IgD-negative memory B cell (primary cell): ENCODE measurements around the gene MICAL2. TPM values are rescaled to one million over a fixed set of nuclear protein-coding genes. Genes with fewer than 3 reads are reported as not detected.
A peak's percentile ranks its signal among the peaks of the same experiment; 100 is the strongest.

ENCODE experiments used
- H3K27ac Mint-ChIP-seq, 3 donors: one replicate each; pipeline ENCODE4 v1.8.0; 2020 to 2022; ENCODE audit warnings: mild to moderate bottlenecking in 3 of 3, mixed read lengths in 3 of 3, moderate library complexity in 1 of 3
- H3K27me3 Mint-ChIP-seq: one replicate; pipeline ENCODE4 v1.8.0; 2021; ENCODE audit warnings: mixed read lengths
- H3K36me3 Mint-ChIP-seq: one replicate; pipeline ENCODE4 v1.8.0; 2020; ENCODE audit warnings: mild to moderate bottlenecking, mixed read lengths
- H3K4me1 Mint-ChIP-seq, 3 donors: one replicate each; pipeline ENCODE4 v1.8.0; 2020 to 2022; ENCODE audit warnings: mixed read lengths in 3 of 3, mild to moderate bottlenecking in 1 of 3
- H3K4me3 Mint-ChIP-seq, 4 donors: one replicate each; pipeline ENCODE4 v1.8.0; 2020 to 2022; ENCODE audit warnings: mild to moderate bottlenecking in 4 of 4, mixed read lengths in 4 of 4, moderate library complexity in 3 of 4
- H3K9me3 Mint-ChIP-seq, 3 donors: one replicate each; pipeline ENCODE4 v1.8.0; 2020 to 2021; ENCODE audit warnings: mixed read lengths in 3 of 3, mild to moderate bottlenecking in 1 of 3
- polyA plus RNA-seq: library from polyadenylated mRNA; unstranded; fragments of 300-500 nt; fragmentation: Illumina TruSeq; gene quantifications from one replicate; pipeline ENCODE4 v1.2.3, GENCODE V29; 2021

The MICAL2 gene
- polyA plus RNA-seq, 1 donor from 2014 or later, result 0.84 TPM

DNA sequence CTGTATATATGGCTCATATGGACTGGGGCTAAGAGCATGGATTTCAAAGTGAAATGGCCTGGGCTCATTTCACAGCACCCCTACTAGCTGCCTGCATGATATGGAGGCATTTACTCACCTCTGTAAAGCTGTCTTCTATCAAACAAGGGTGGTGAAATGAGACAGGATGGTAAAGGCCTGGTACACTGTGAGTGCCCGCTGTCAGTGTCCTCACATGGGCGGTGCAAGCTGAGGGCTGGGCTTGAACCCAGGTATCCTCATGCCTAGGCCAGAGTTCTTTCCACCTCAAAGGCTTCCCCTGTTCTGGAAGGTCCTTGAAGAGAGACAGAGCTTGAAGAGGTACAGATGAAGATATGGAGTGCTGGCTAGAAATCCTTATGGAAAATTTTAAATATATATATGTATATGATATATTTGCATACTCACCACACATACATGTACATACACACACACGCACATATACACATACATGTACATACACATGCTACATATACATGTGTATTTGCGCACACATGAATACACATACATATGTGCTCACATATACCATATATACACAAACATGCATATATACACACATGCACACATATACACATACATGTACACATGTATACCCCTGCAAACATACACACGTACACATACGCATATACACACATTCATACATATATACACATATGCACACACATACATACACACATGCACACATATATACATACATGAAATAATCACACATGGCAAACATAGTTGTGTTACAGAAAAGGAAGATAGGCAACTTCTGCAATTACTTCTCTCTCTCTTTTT is 44.7 kb downstream of the MICAL2 start:
- Mint-ChIP-seq H3K4me3 (no peak overlapping the region), H3K9me3 (no peaks in the 10 kb centered on the region), H3K4me1 (peaks cover 0 to 2% (median 0%) of the 10 kb centered on the region in 3 donors), H3K36me3 (no peaks in the 10 kb centered on the region), H3K27ac (peak overlapping the region in 1 of 3 donors; percentile 60), H3K27me3 (peaks cover 3% of the 10 kb centered on the region)

DNA sequence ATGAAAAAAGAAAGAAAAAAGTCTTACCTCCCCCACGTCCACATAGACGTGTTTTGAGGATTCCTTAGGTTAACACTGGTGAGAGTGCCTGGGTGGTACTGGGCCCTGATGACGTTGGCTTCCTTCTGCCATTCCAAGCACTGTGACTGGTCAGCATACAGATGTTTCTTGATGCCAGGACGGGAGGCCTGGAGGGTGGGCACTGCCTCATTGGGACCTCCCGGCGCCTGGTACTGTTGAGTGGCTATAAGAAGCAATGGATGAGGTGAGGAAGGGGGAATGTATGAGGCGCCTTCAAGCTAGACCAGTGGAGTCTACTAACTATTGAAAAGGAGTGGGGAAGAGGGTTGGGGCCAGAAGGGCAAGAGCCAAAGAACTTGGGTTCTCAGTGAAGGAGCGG is 45.3 kb downstream of the MICAL2 start:
- Mint-ChIP-seq H3K36me3 (no peaks in the 10 kb centered on the region), H3K9me3 (no peaks in the 10 kb centered on the region), H3K27me3 (no peaks in the 10 kb centered on the region), H3K4me1 (peaks cover 0 to 2% (median 0%) of the 10 kb centered on the region in 3 donors), H3K27ac (peak overlapping the region in 1 of 3 donors; percentile 60), H3K4me3 (no peak overlapping the region)

DNA sequence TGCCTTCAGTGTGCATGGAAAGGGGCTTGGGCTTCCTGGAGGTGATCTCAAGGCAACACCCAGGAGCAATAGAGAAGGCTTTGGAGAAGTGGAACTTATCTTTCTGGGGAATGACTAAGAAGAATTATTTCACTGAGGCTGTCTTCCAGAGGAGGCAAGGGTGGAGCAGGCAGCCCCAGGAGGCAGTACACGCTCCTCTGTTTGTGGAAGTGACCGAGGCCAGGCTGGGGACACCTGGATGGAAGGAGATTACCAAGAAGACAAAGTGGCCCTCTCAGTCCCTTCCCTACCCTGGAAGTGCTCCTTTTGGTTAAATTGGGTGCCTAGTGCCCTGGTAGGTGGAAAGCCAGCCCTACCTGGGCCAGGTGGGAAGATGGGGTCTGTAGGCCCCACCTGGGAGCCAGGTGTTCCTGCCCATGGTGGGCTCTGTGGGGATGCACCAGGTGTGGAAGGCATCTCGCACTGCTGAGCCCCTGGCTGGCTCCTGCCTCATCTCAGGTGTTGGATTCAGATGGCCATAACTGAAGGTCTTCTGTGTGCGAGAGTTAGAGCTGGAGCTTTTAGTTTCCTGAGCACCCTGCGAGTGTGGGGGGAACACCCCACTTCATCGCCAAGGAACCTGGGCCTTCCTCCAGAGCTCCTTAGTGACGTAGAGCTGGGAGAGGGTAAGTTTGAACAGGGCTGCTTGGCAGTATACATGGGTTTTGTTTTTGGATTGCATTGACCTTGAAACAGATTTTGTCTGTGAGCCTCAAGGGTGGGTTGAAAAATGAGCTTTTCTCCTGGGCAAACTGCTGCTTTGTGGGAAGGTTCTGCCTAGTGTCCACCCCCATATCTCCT is 46.1 kb downstream of the MICAL2 start:
- H3K4me3 Mint-ChIP-seq, result peak overlapping the region in 1 of 4 donors; percentile 42
- H3K27ac Mint-ChIP-seq, result peak overlapping the region in 1 of 3 donors; percentile 57
- peaks cover 0 to 2% (median 0%) of the 10 kb centered on the region in 3 donors for H3K4me1 Mint-ChIP-seq
- no peaks in the 10 kb centered on the region for H3K9me3 Mint-ChIP-seq
- H3K27me3 Mint-ChIP-seq, result no peaks in the 10 kb centered on the region
- no peaks in the 10 kb centered on the region for H3K36me3 Mint-ChIP-seq

DNA sequence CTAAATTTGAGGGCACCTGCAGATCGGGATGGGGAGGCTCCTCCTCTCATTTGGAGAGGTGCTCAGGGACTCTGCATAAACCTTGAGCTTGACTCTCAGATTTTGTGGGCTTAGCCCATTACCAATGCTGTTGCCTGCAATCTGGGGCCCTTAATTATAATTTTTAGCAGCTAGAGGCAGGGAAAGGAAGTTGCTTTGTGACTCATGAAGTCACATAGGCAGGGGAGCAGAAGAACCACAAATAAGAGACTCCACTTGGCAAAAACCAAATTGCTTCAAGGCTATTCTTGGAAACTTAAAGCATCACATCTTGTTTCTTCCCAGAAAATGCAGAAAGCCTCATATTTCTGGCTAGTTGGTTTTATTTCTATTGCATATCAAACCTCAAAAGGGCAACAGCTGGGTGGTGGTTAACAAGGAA is 46.9 kb downstream of the MICAL2 start:
- peaks cover 0 to 2% (median 0%) of the 10 kb centered on the region in 3 donors for H3K4me1 Mint-ChIP-seq
- H3K27ac Mint-ChIP-seq, result no peak overlapping the region
- no peak overlapping the region for H3K4me3 Mint-ChIP-seq
- no peaks in the 10 kb centered on the region for H3K36me3 Mint-ChIP-seq
- H3K9me3 Mint-ChIP-seq, result no peaks in the 10 kb centered on the region
- no peaks in the 10 kb centered on the region for H3K27me3 Mint-ChIP-seq

DNA sequence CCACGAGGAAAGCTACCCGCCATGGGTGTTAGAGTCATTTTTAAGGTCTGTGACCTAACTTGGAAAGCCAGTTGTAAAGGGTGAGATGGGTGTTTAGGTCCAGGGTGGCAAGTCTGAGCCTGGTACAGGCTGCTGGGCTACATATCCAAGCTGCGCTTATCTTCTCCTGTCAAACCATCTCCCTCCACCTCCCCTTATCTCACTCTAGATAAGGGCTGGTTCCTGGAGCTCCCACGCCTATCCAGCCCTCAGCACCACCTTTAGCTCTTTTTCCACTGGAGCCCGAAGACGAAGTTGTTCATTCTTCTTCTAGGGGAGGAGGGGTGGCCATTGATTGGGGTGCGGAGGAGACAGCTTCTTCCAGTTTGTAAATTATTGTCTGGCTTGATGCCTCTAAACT is 48.5 kb downstream of the MICAL2 start:
- H3K36me3 Mint-ChIP-seq, result no peaks in the 10 kb centered on the region
- no peak overlapping the region for H3K4me3 Mint-ChIP-seq
- H3K27ac Mint-ChIP-seq, result no peak overlapping the region
- H3K4me1 Mint-ChIP-seq, result no peaks in the 10 kb centered on the region
- no peaks in the 10 kb centered on the region for H3K27me3 Mint-ChIP-seq
- no peaks in the 10 kb centered on the region for H3K9me3 Mint-ChIP-seq

GRCh38 chr11:12159351-12160099 is 49.1 kb downstream of the MICAL2 start:
- H3K36me3 Mint-ChIP-seq, result no peaks in the 10 kb centered on the region
- H3K4me1 Mint-ChIP-seq, result no peaks in the 10 kb centered on the region
- no peaks in the 10 kb centered on the region for H3K9me3 Mint-ChIP-seq
- no peaks in the 10 kb centered on the region for H3K27me3 Mint-ChIP-seq
- H3K4me3 Mint-ChIP-seq, result no peak overlapping the region
- no peak overlapping the region for H3K27ac Mint-ChIP-seq

GRCh38 chr11:12160231-12160630 is 49.8 kb downstream of the MICAL2 start:
- no peak overlapping the region for H3K4me3 Mint-ChIP-seq
- H3K4me1 Mint-ChIP-seq, result no peaks in the 10 kb centered on the region
- H3K27ac Mint-ChIP-seq, result no peak overlapping the region
- H3K36me3 Mint-ChIP-seq, result no peaks in the 10 kb centered on the region
- no peaks in the 10 kb centered on the region for H3K9me3 Mint-ChIP-seq
- H3K27me3 Mint-ChIP-seq, result peaks cover 1% of the 10 kb centered on the region

DNA sequence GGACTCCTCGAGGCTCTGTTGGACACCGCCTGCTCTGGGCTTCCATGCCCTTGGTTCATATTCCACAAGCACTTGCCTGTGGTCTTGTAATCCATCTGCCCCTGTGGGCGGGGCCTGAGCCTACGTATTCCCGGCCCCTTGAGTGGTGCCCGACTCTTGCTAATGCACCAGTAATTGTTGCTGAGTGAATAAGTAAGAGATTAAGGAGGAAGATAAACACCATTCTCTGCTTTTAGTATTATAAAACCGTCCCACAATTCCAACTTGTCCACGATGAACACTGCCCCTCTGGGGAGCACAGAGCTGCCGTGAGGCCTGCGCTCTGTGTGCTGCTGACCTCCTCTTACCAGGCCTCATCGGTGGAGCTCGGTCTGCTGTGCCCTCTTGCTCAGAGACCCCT is 50.3 kb downstream of the MICAL2 start:
- no peak overlapping the region for H3K4me3 Mint-ChIP-seq
- H3K9me3 Mint-ChIP-seq, result no peaks in the 10 kb centered on the region
- peak overlapping the region in 1 of 3 donors; percentile 24 for H3K27ac Mint-ChIP-seq
- H3K36me3 Mint-ChIP-seq, result no peaks in the 10 kb centered on the region
- H3K4me1 Mint-ChIP-seq, result no peaks in the 10 kb centered on the region
- peaks cover 1% of the 10 kb centered on the region for H3K27me3 Mint-ChIP-seq

DNA sequence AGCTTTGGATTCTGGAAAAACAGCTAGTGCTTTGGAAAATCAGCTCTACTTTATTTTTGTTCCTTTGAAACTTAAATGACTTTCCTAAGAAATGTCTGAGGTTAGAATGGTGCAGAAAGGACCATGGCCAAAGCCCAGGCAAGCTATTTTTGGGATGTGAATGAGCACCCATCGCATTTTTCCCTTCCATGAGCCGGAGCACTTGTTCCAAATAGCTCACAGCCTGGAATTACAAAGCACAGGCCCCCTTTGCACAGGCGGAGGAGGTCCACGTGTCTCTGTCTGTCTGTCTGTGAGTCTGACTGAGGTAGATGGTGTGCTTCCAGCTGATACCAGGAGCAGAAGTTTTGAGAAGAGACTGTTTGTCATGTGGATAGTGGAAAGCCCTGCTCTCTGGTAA is 50.7 kb downstream of the MICAL2 start:
- H3K9me3 Mint-ChIP-seq, result no peaks in the 10 kb centered on the region
- H3K27me3 Mint-ChIP-seq, result peaks cover 1% of the 10 kb centered on the region
- H3K27ac Mint-ChIP-seq, result no peak overlapping the region
- no peaks in the 10 kb centered on the region for H3K4me1 Mint-ChIP-seq
- no peak overlapping the region for H3K4me3 Mint-ChIP-seq
- H3K36me3 Mint-ChIP-seq, result no peaks in the 10 kb centered on the region

DNA sequence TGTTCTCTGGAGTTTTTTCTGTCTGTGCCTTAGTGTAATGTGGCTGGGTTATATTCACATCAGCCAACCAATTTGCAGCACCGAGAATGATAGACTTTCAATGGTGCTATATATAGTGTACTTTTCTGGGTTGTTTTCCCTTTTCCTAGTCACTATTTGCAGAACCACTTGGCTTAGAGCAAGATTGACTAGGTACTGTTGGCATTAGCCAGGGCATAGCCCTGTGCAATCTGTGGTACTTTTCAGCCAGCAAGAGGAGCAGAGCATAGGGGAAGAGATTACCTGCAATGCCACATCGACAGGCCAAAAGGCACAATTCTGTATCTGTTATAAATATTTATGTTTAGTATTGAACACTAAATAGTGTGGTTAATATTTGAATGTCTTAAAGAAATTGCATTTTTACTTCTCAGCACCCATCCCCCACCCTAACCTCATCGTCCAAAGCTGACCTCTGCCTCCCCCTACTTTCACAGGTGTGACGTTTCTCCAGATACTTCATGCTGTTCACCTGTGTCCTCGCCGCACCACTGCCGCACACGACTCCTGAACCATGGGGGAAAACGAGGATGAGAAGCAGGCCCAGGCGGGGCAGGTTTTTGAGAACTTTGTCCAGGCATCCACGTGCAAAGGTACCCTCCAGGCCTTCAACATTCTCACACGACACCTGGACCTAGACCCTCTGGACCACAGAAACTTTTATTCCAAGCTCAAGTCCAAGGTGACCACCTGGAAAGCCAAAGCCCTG is 51.4 kb downstream of the MICAL2 start:
- Mint-ChIP-seq H3K36me3 (no peaks in the 10 kb centered on the region), H3K4me1 (no peaks in the 10 kb centered on the region), H3K27ac (peak overlapping the region in 1 of 3 donors; percentile 23), H3K4me3 (no peak overlapping the region), H3K27me3 (peaks cover 1% of the 10 kb centered on the region), H3K9me3 (no peaks in the 10 kb centered on the region)

DNA sequence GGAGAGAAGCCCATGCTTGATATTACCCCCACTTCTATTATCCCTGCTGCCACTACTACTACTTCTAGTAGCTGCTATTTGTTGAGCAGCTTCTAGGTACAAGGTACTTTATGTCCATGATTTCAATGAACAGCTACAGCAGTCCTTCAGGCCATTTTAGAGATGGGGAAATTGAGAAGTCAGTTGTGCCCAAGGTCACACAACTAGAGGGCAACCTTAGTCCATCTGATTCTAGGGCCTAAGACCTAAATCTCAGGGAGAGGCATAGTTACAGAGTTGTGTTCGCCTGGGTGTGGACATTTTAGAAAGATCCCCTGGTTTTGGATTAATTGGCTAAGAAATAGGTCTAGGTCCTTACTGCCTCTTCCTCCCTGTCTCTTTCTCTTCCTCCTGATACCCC is 52.3 kb downstream of the MICAL2 start:
- H3K9me3 Mint-ChIP-seq, result no peaks in the 10 kb centered on the region
- H3K27ac Mint-ChIP-seq, result peak overlapping the region in 1 of 3 donors; percentile 23
- H3K27me3 Mint-ChIP-seq, result peaks cover 1% of the 10 kb centered on the region
- no peaks in the 10 kb centered on the region for H3K36me3 Mint-ChIP-seq
- no peak overlapping the region for H3K4me3 Mint-ChIP-seq
- no peaks in the 10 kb centered on the region for H3K4me1 Mint-ChIP-seq

GRCh38 chr11:12163181-12163941 is 53.0 kb downstream of the MICAL2 start:
- Mint-ChIP-seq H3K36me3 (no peaks in the 10 kb centered on the region), H3K27me3 (peaks cover 1% of the 10 kb centered on the region), H3K27ac (no peak overlapping the region), H3K9me3 (no peaks in the 10 kb centered on the region), H3K4me1 (no peaks in the 10 kb centered on the region), H3K4me3 (no peak overlapping the region)

GRCh38 chr11:12164061-12165014 is 53.9 kb downstream of the MICAL2 start:
- H3K4me3 Mint-ChIP-seq, result peak overlapping the region in 1 of 4 donors; percentile 45
- peaks cover 1% of the 10 kb centered on the region for H3K27me3 Mint-ChIP-seq
- H3K27ac Mint-ChIP-seq, result no peak overlapping the region
- no peaks in the 10 kb centered on the region for H3K36me3 Mint-ChIP-seq
- no peaks in the 10 kb centered on the region for H3K9me3 Mint-ChIP-seq
- no peaks in the 10 kb centered on the region for H3K4me1 Mint-ChIP-seq
